ENCODE results near the gene SLC9A8. TPM values are rescaled to one million over a fixed set of nuclear protein-coding genes. Genes with fewer than 3 reads are reported as not detected.
A peak's percentile ranks its signal among the peaks of the same experiment; 100 is the strongest.
"Not testable (repeated sequence)": the region's sequence is repeated elsewhere in the genome, so short reads cannot be mapped to it uniquely, and the experiment has no call there.

The SLC9A8 gene
- total and polyA plus RNA-seq, 7 donors: 6.1 to 19.4 (median 10.6) TPM

DNA sequence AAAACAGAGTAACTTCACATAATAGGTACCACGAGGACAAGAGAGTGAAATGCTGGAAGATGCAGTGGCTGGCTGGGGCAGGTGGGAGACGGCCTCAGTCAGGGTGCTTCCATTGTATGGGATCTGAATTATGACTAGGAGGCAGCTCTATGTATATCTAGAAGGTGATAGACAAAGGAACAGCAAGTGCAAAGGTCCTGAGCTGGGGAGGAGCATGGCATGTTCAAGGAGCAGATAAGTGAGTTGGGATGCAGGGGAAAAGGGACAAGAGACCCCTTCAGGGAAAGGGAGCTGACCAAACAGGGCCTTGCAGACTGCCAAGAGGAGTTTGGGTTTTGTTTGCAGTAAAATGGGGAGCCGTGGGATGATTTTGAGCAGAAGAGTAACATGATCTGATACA, 8.3 kb upstream of the SLC9A8 start:
- TF ChIP-seq, protein P1, sequence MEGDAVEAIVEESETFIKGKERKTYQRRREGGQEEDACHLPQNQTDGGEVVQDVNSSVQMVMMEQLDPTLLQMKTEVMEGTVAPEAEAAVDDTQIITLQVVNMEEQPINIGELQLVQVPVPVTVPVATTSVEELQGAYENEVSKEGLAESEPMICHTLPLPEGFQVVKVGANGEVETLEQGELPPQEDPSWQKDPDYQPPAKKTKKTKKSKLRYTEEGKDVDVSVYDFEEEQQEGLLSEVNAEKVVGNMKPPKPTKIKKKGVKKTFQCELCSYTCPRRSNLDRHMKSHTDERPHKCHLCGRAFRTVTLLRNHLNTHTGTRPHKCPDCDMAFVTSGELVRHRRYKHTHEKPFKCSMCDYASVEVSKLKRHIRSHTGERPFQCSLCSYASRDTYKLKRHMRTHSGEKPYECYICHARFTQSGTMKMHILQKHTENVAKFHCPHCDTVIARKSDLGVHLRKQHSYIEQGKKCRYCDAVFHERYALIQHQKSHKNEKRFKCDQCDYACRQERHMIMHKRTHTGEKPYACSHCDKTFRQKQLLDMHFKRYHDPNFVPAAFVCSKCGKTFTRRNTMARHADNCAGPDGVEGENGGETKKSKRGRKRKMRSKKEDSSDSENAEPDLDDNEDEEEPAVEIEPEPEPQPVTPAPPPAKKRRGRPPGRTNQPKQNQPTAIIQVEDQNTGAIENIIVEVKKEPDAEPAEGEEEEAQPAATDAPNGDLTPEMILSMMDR (IDR thresholded peaks at IDR 0.05): no peak
- Histone ChIP-seq H3K4me1 (no peaks in the 10 kb centered on the region), H3K36me3 (ENCODE audit: insufficient read depth in 1 of 2, low read depth in 1 of 2) (no peaks in the 10 kb centered on the region), H3K9me3 (no peaks in the 10 kb centered on the region), H3K4me3 (no peak overlapping the region), H3K27ac (no peak overlapping the region), H3K27me3 (ENCODE audit: insufficient read depth in 3 of 3, low read length in 2 of 3) (no peaks in the 10 kb centered on the region)
- ATAC-seq: no peak
- no peak for DNase-seq
- WGBS, 3 donors: 70 to 84% (median 73%) methylated on average over 3 of the region's 3 CpGs
- intact Hi-C loops (cut with DNase I): no loop called here

- H3K27ac ChIP-seq; H3K4me3 ChIP-seq; H3K36me3 ChIP-seq (ENCODE audit: insufficient read depth in 1 of 2, low read depth in 1 of 2); H3K4me1 ChIP-seq; H3K9me3 ChIP-seq; intact Hi-C loops (cut with DNase I); DNase-seq; H3K27me3 ChIP-seq (ENCODE audit: insufficient read depth in 3 of 3, low read length in 2 of 3): not testable (repeated sequence)
- ATAC-seq: peak in 1 of 4 donors; percentile 11
- whole genome bisulfite sequencing, 3 donors: 86 to 88% (median 88%) methylated on average over 9 to 10 of the region's 11 CpGs
Observed at GRCh38 chr20:49805224-49805876, 7.3 kb upstream of the SLC9A8 start.

DNA sequence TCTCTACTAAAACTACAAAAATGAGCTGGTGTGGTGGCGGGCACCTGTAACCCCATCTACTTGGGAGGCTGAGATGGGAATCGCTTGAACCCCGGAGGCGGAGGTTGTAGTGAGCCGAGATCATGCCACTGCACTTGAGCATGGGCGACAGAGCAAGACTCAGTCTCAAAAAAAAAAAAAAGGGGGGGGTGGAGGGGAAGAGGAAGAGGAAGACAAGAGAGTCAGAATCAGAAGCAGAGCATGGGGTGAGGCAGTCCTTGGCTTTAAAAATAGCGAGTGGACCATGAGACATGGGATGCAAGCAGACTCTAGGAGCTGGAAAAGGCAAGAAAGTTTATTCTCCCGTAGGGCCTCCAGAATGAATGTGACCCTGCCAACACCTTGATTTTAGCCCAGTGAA, 3.9 kb upstream of the SLC9A8 start:
- Histone ChIP-seq H3K4me1 (peaks cover 15% of the 10 kb centered on the region), H3K27me3 (ENCODE audit: insufficient read depth in 3 of 3, low read length in 2 of 3) (no peaks in the 10 kb centered on the region), H3K9me3 (no peaks in the 10 kb centered on the region), H3K36me3 (ENCODE audit: insufficient read depth in 1 of 2, low read depth in 1 of 2) (no peaks in the 10 kb centered on the region), H3K4me3 (no peak overlapping the region), H3K27ac (no peak overlapping the region)
- TF ChIP-seq, protein P1 (IDR thresholded peaks at IDR 0.05): no peak
- DNase-seq (no peak), ATAC-seq (no peak)
- intact Hi-C loops (cut with DNase I): no loop called here
- 90 to 98% (median 93%) methylated on average over 8 of the region's 8 CpGs for WGBS, 3 donors

DNA sequence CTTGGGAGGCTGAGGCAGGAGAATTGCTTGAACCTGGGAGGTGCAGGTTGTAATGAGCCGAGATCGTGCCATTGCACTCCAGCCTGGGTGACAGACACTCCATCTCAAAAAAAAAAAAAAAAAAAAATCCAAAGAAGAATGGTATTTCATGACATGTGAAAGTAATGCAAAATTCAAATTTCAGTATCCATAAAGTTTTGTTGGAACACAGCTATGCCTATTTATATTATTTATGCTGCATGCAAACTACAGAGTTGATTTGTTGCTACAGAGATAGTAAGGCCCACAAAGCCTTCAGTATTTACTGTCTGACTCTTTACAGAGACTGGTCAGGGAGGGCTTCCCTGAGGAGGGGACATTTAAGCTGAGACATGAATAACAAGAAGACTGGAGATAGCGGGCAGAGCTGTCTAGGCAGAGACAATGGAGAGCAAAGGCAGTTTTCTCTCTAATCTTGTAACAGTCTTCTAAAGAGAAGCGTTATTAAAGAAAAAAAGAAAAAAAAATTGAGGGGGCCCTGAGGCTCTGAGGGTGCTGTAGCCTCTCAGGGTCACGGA, 2.7 kb upstream of the SLC9A8 start:
- ATAC-seq: no peak

More for the DNA sequence above, 2.7 kb upstream of the SLC9A8 start:
- 88 to 98% (median 94%) methylated on average over 5 of the region's 5 CpGs for WGBS, 3 donors
- no peak for DNase-seq
- H3K27me3 ChIP-seq (ENCODE audit: insufficient read depth in 3 of 3, low read length in 2 of 3): no peaks in the 10 kb centered on the region
- peaks cover 0 to under 1% of the 10 kb centered on the region in 2 donors for H3K36me3 ChIP-seq (ENCODE audit: insufficient read depth in 1 of 2, low read depth in 1 of 2)
- TF ChIP-seq, protein P1 (IDR thresholded peaks at IDR 0.05): no peak
- H3K27ac ChIP-seq: no peak overlapping the region
- intact Hi-C loops (cut with DNase I): loop anchor here (5.0 kb wide), 2 partner anchors 33 to 98 kb away; partner anchors contain the start of gene B4GALT5 (in 2 of the 2)
- peaks cover 26% of the 10 kb centered on the region for H3K4me1 ChIP-seq
- H3K9me3 ChIP-seq: no peaks in the 10 kb centered on the region
- no peak overlapping the region for H3K4me3 ChIP-seq
